ENCODE measurements around the gene FGD3. TPM values are rescaled to one million over a fixed set of nuclear protein-coding genes. Genes with fewer than 3 reads are reported as not detected.
"Not testable (repeated sequence)": the region's sequence is repeated elsewhere in the genome, so short reads cannot be mapped to it uniquely, and the experiment has no call there.

FGD3 gene
- polyA plus RNA-seq (2011; rRNA removed) (not detected in 2 replicates), polyA minus RNA-seq (2011; rRNA and poly(A)+ RNA removed) (not detected in 2 replicates)

GRCh38 chr9:92947268-92948037, at the start of gene FGD3:
Gene FGD3, plus strand, starts transcription at chr9:92947523. Its CDS starts 28,734 bp downstream, at chr9:92976257.
- Histone ChIP-seq H3K27me3 (ENCODE audit: control insufficient read depth, insufficient read depth, low read length) (peaks cover 9% of the 10 kb centered on the region), H3K36me3 (ENCODE audit: control insufficient read depth, insufficient read depth, low read length) (no peaks in the 10 kb centered on the region), H3K4me3 (ENCODE audit: low read depth, low read length) (peak within 1 kb of the TSS; percentile 37)
- ChIA-PET POLR2A (no interaction called here), CTCF (interaction anchor here (1.0 kb wide), 1 partner anchor 9 kb away, joined by 3 read pairs; no protein-coding TSS in a partner anchor)
- DNase-seq (ENCODE audit: low read depth): no peak
- TF ChIP-seq CTCF (IDR thresholded peaks at IDR 0.05; ENCODE audit: insufficient read depth, low read depth, low read length): no peak

DNA sequence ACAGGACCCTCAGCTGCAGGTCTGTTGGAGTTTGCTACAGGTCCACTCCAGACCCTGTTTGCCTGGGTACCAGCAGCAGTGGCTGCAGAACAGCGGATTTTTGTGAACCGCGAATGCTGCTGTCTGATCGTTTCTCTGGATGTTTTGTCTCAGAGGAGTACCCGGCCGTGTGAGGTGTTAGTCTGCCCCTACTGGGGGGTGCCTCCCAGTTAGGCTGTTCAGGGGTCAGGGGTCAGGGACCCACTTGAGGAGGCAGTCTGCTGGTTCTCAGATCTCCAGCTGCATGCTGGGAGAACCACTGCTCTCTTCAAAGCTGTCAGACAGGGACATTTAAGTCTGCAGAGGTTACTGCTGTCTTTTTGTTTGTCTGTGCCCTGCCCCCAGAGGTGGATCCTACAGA, 42.2 kb upstream of the FGD3 start:
- H3K36me3 ChIP-seq (ENCODE audit: control insufficient read depth, insufficient read depth, low read length); POLR2A ChIA-PET; DNase-seq (ENCODE audit: low read depth); H3K4me3 ChIP-seq (ENCODE audit: low read depth, low read length); H3K27me3 ChIP-seq (ENCODE audit: control insufficient read depth, insufficient read depth, low read length); CTCF ChIA-PET: not testable (repeated sequence)

GRCh38 chr9:92911511-92912475, 35.5 kb upstream of the FGD3 start:
- Histone ChIP-seq H3K36me3 (ENCODE audit: control insufficient read depth, insufficient read depth, low read length) (no peaks in the 10 kb centered on the region), H3K27me3 (ENCODE audit: control insufficient read depth, insufficient read depth, low read length) (no peaks in the 10 kb centered on the region), H3K4me3 (ENCODE audit: low read depth, low read length) (no peak overlapping the region)
- POLR2A ChIA-PET: no interaction called here
- CTCF ChIA-PET: interaction anchor here (0.7 kb wide), 1 partner anchor 33 kb away, joined by 3 read pairs; no protein-coding TSS in a partner anchor
- DNase-seq (ENCODE audit: low read depth): no peak
- no peak for TF ChIP-seq CTCF (IDR thresholded peaks at IDR 0.05; ENCODE audit: insufficient read depth, low read depth, low read length)

DNA sequence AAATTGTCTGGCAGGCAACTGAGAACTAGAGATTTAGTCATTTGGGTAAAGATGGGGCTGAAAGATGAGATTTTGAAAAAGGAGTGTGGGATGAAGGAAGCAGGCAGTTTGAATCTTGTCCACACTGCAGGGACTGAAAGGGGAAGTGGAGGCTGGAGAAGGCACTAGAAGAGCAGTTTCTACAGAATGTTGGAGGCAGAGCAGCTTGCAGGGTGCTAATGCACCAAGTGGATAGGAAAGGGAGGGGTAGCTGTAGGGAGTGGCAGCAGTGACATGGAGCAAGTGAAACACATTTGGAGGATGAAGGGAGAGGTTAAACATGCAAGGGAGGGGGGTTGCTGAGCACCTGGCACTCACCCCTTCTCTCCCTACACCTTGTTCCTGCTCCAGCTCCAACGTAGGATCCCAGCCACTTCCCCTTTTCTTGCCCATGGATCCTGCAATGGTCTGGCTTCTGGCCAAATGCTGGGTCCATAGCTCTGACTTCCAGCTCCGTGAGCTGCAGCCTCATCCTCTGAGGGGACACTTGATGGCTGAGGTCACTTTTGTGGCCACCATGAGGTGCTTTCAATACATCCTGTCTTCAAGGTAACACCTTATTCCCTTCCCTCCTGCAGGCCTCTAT, 30.0 kb upstream of the FGD3 start:
- Histone ChIP-seq H3K36me3 (ENCODE audit: control insufficient read depth, insufficient read depth, low read length) (no peaks in the 10 kb centered on the region), H3K27me3 (ENCODE audit: control insufficient read depth, insufficient read depth, low read length) (no peaks in the 10 kb centered on the region), H3K4me3 (ENCODE audit: low read depth, low read length) (no peak overlapping the region)
- ChIA-PET POLR2A (no interaction called here), CTCF (interaction anchor here (1.7 kb wide), 1 partner anchor 10 kb away, joined by 3 read pairs; no protein-coding TSS in a partner anchor)
- TF ChIP-seq CTCF (IDR thresholded peaks at IDR 0.05; ENCODE audit: insufficient read depth, low read depth, low read length): no peak
- no peak for DNase-seq (ENCODE audit: low read depth)

DNA sequence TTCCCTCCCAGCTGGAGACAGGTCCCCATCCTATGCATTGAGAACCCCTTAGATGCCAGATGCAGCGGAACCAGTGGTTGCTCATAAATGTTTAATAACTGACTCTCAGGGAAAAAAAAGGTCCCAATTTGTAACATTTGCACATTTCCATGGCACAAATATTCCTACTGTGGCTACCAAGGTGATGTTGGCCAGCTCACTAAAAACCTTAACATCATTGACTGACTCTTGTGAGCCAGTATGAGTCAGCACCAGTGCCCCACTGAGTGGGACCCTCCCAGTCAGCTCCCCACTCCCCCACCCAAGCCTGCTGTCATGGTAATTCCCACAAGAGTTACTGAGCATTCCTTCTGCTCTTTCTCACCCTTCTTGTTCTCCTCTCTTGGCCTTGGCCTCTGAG, 26.9 kb upstream of the FGD3 start:
- Histone ChIP-seq H3K27me3 (ENCODE audit: control insufficient read depth, insufficient read depth, low read length) (no peaks in the 10 kb centered on the region), H3K4me3 (ENCODE audit: low read depth, low read length) (no peak overlapping the region), H3K36me3 (ENCODE audit: control insufficient read depth, insufficient read depth, low read length) (no peaks in the 10 kb centered on the region)
- no peak for TF ChIP-seq CTCF (IDR thresholded peaks at IDR 0.05; ENCODE audit: insufficient read depth, low read depth, low read length)
- POLR2A ChIA-PET: no interaction called here
- CTCF ChIA-PET: no interaction called here
- DNase-seq (ENCODE audit: low read depth): no peak
